GM19023 (cell line): ENCODE data around the gene GATB.

Source experiments
- ATAC-seq: cut with Tn5 transposase; IDR thresholded peaks from one replicate; pipeline ENCODE4 v1.9.1; 2021; ENCODE audit warnings: mild to moderate bottlenecking, moderate library complexity; ENCODE audit not compliant: unreplicated experiment

Gene GATB

GRCh38 chr4:151677193-151677592 is 83.6 kb downstream of the GATB start:
- no peak for ATAC-seq

GRCh38 chr4:151676301-151676700 is 84.5 kb downstream of the GATB start:
- ATAC-seq = no peak

GRCh38 chr4:151675411-151675971 is 85.3 kb downstream of the GATB start:
- ATAC-seq = no peak

- ATAC-seq = no peak
Measured at GRCh38 chr4:151674804-151675391, 85.9 kb downstream of the GATB start.

DNA sequence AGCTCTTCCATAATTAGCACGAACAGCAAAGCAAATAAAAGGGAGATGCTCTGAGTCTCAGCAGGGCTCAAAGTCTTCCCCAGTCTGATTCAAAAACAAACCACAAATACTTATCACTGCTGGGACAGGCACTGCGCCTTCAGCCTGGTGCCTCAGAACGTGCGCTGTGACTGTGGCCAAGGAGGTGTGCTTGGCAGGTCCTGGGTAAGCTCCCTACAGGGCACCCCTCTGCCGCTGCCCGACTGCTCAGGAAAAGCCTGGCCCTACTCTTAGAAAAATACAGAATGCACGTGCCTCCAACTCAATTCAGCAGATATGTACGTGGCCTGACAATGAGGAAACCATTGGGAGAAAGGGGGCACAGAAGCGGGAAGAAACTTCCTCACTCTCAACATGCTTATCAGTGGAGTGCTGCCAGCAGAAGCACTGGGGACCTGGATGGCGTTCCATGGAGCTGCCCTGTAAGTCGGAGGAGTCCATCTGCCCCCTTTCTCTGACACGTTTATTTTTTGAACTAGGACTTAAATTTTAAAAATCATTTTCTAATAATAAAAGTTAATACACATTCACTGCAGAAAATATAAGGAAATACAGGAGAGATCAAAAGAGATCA is 86.8 kb downstream of the GATB start:
- no peak for ATAC-seq

DNA sequence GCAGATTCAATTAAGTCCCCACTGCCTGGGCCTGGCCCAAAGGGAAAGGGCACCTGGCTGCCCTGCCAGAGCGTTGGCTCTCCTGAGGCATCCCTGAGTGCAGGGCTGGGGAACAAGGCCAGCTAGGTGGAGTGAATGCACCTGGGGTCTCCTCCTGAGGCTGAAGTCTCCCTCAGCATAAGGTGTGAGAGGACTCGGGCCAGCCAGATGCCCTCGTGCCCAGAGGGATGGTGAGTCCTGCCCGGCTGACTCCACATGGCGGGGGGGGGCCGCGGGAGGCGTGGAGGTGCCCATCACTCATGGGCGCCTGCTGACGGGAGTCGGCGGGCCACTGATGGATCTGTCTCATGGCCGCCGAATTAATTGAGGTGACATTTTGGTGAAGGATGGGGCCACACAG is 87.8 kb downstream of the GATB start:
- ATAC-seq = no peak

DNA sequence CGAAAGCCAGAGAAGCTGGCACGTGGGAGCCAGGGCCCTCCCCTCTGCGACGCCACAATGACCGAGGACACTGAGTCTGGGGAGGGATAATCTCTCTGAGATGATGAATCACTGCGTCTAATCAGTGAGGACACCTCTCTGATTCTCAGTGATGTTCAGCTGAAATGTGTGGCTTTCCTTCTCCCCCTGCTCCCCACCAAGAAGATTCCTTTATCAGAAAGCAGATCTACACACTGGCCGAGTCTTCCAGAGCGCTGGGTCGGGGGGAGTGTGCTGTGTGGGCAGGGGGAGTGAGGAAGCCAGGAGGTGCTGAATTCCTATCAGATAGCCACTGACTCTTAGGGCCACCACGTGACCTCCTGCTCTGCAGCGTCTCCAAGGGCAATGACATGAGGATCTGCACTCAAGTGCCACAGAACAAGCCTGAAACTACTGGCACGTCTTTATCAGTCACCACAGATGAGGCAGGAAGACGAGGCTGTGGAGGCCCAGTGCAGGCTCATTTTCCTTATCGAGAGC is 89.2 kb downstream of the GATB start:
- no peak for ATAC-seq

GRCh38 chr4:151670843-151671242 is 90.0 kb downstream of the GATB start:
- ATAC-seq = no peak

DNA sequence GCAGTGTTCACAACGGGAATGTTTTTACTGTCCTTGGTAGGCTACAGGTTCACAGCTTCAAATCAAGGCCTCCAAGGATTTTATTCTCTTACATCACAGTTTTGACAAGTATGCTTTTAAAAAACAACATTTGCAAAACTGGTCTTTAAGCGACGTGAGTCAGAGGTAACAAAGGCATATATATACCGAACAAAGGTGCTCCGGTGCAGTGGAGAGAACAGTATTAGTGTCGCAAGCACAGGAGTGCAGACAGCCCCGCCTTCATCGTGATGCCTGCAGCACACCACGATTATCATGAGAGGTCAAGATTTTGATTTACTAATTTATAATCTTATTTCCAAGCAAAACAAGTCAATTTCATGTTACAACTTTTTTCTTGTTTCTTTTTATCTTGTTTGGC is 90.8 kb downstream of the GATB start:
- ATAC-seq = no peak

- no peak for ATAC-seq
Measured at GRCh38 chr4:151668689-151669402, 92.0 kb downstream of the GATB start.

DNA sequence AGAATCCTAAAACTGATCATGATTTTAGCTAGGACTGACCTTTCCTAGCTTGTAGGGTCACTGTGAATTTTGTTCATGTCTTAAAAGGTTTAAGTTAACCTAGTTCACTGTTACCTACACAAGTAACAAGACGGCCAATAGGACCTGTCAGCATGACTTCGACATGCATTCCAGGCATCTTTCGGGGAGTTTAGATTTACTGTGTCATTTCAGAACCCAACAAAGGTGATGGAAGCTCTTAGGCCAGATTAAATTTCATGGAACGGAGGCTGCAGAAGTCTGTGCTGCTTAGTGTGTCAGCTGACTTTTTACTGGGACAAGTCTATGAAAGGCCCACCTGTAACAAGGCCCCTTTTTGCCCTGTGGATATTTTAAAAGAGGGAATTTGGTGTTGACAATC is 93.1 kb downstream of the GATB start:
- ATAC-seq = no peak

DNA sequence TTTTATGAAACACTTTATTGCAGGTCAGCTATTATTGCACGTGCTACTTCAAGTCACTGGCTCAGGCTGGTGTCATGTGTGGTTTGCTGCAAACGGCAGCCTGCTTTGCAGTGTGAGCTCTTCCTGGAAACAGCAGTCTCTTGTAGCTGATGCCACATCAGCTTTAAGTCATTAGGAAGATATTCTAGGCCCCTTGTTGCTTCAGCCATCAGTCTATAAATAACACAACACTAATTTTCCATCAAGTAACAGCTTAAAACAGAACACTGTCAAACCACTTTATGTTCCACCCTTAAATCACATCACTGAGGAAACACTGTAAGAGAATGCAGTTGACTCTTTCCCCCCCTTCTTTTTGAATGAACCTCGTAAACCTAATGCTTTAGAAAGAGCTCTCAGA is 93.8 kb downstream of the GATB start:
- no peak for ATAC-seq

- ATAC-seq = no peak
Measured at GRCh38 chr4:151666501-151666900, 94.3 kb downstream of the GATB start.

- ATAC-seq = no peak
Measured at GRCh38 chr4:151665785-151666127, 95.1 kb downstream of the GATB start.

DNA sequence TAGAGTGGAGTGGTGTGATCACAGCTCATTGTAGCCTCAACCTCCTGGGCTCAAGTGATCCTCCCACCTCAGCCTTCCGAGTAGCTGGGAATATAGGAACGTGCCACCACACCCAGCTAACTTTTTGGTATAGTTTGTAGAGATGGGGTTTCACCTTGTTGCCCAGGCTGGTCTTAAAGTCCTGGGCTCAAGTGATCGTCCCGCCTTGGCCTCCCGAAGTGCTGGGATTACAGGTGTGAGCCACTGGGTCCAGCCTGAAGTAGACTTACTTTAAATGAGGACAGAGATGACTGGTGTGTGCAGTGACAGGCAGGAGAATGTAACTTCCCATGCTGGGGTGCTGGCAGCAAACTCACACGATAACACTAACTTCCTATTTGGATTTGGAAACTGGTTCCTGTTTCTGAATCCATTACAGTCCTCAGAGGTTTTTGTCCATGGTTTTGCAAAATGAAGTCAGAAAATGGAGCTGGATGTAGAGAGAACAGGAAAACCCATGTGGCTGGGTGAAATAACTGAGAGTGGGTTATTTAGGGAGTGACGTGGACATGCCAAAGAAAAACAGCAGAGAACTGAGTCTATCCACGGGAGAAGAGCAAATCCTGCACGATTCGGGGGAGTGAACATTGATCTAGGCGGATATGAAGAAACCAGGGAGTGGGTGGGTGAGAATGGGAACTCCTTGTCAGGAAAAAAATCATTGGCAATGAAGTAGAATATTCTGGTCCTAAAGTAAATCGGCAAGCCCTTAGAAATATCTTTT is 95.6 kb downstream of the GATB start:
- ATAC-seq = no peak

DNA sequence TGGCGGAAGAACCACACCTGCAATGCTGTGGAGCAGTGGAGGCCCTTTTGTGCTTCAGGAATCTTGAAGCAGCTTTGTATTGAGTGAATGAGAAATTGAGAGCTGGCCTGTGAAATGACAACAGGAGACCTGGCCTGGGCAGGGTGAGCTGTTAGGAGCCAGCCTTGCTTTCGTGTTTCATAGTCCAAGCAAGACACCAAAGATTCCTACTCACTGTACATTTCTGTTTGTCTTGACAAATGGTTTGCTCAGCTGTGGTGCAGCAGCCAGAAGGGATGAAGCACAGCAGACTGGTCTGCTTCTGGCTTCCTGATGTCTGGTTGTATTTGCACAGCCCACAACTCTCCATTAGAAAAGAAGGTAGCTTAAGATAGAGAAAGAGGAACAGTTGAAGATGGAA is 96.5 kb downstream of the GATB start:
- ATAC-seq = no peak

GRCh38 chr4:151663109-151663508 is 97.7 kb downstream of the GATB start:
- ATAC-seq = no peak

GRCh38 chr4:151661873-151662272 is 98.9 kb downstream of the GATB start:
- ATAC-seq = no peak

GRCh38 chr4:151660676-151661075 is 100.1 kb downstream of the GATB start:
- no peak for ATAC-seq

DNA sequence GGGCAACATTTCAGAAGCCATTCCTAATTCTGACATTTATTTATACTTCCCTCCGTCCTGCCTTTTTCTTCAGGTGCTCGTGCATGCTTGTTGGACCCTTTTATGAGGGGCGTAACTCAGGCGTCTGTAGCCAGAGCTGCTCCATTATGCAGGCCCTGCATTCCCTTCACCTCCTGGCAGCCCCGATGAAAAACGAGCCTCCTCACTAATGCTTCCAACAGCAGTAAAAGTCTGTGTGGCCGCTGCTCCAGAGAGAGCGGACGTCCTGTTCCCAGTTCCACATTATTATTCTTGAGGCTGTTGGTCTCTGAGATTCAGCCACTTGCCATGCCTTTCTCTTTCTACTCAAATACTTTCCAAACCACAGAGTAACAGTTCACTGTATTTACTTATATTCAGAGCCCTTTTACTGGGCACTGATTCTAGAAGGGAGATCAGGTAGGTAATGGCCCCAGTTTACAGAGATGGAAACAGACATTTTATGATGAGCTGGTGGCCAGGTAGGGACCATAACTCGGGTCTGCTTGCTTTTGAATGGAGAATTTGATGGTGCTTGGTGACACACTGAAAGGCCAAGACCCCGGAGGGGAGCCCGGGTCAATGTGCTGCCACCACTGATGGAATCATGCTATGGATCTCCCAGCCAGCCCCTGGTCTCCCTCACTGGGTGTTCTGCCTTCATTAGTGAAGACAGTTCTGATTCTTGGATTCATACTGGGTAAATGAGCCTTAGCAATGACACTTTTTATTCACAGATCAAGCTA is 101.0 kb downstream of the GATB start:
- ATAC-seq = no peak
